ENCODE results near the gene PCDHGA5.
"Not testable (repeated sequence)": the region's sequence is repeated elsewhere in the genome, so short reads cannot be mapped to it uniquely, and the experiment has no call there.

PCDHGA5 gene

GRCh38 chr5:141414548-141415274, 50.7 kb downstream of the PCDHGA5 start:
- DNase-seq (ENCODE audit: low read depth): not testable (repeated sequence)

GRCh38 chr5:141415275-141415618, 51.3 kb downstream of the PCDHGA5 start:
- DNase-seq (ENCODE audit: low read depth): not testable (repeated sequence)
